Dermis microvascular lymphatic vessel endothelial cell (primary cell): ENCODE measurements around the gene ANO4. TPM values are rescaled to one million over a fixed set of nuclear protein-coding genes. Genes with fewer than 3 reads are reported as not detected.
A peak's percentile ranks its signal among the peaks of the same experiment; 100 is the strongest.

Source experiments
- DNase-seq, 2 donors: peaks; one replicate each; pipeline versions ENCODE4 v3.0.0 to v3.0.0-alpha.2; 2010; ENCODE audit warnings: low read depth in 2 of 2
- total RNA-seq: library from RNA; depleted of rRNA; stranded (reverse); fragments of >200 nt; gene quantifications from 2 replicates; pipeline ENCODE4 v1.2.1, GENCODE V29; 2014

ANO4 gene
- total RNA-seq, 1 donor from 2014 or later, result 1.7 TPM

- peak in 1 of 2 donors; percentile 12 for DNase-seq
These were observed 148.6 kb downstream of the ANO4 start for GRCh38 chr12:100942984-100943749.

GRCh38 chr12:100951756-100952155, 157.2 kb downstream of the ANO4 start:
- DNase-seq, result no peak

- DNase-seq, result no peak
These were observed 158.6 kb downstream of the ANO4 start for GRCh38 chr12:100953217-100953616.

GRCh38 chr12:100953677-100954076, 159.1 kb downstream of the ANO4 start:
- no peak for DNase-seq

- DNase-seq, result no peak
These were observed 159.5 kb downstream of the ANO4 start for GRCh38 chr12:100954118-100954517.

DNA sequence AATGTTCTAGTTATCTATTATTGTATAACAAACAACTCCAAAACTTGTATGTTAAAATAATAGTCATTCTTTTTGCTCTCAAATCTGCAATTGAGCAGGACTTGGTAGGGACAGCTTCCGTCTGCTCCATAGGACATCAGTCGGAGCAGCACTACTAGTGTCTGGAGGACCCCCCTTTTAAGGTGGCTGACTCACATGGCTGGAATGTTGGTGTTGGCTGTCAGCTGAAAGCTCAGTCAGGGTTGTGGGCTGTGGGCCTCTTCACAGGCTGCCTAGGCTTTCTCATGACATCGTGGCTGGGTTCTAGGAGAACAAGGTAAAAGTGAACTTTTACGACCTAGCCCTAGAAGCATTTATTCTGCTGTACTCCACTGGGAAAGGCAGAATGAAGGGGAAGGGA, 160.6 kb downstream of the ANO4 start:
- peak; percentile 14 to 72 for DNase-seq

DNA sequence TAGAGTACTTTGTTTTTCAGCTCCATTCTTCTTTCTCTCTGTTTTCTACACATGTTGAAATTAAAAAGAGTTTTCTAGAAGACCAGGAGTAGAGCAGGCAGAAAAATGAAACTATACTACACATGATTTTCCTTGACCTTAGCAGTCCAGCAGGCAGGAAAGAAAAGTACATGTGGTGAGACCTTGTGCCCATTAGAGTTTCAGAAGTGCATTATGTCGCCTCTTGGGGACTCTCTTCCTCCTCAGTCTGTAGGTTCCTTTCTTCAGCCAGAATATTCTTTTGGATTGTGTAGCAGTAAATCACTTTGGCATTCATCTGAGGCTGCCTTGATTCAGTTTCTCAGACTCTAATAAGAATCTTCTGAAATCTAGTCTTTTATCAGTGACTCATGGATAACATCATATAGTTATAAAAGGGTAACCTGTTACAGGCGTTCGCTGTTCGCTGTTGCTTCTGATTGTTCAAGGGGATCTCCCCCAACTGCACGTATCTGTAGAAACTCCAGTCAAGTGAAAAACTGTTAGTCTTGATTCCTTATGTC, 161.8 kb downstream of the ANO4 start:
- DNase-seq, result no peak

DNA sequence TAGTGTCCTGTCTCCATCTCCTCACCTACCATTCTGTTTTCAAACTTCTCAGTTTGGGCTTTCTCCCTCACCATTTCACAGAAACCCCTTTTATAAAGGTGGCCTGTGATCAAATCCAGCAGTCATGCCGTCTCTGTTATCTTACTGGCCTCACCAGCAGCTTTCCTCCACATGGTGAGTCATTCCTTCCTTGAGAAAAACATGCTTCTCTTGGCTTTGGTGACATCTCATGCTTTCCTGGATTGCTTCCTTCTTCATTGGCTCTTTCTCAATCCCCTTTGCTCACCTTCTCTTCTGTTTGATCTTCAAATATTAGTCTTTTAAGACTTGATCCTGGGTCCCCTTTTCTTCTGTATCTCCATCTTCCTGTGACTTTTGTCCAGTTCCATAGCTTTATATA, 164.9 kb downstream of the ANO4 start:
- peak in 1 of 2 donors; percentile 68 for DNase-seq

GRCh38 chr12:100962086-100962712, 167.6 kb downstream of the ANO4 start:
- no peak for DNase-seq

GRCh38 chr12:100963381-100963780, 168.8 kb downstream of the ANO4 start:
- no peak for DNase-seq

GRCh38 chr12:100964028-100964427, 169.5 kb downstream of the ANO4 start:
- DNase-seq, result no peak

- DNase-seq, result no peak
These were observed 172.6 kb downstream of the ANO4 start for GRCh38 chr12:100967189-100967588.

GRCh38 chr12:100970894-100971293, 176.3 kb downstream of the ANO4 start:
- no peak for DNase-seq

GRCh38 chr12:100972121-100972520, 177.5 kb downstream of the ANO4 start:
- no peak for DNase-seq

- DNase-seq, result no peak
These were observed 179.8 kb downstream of the ANO4 start for GRCh38 chr12:100974341-100974740.

DNA sequence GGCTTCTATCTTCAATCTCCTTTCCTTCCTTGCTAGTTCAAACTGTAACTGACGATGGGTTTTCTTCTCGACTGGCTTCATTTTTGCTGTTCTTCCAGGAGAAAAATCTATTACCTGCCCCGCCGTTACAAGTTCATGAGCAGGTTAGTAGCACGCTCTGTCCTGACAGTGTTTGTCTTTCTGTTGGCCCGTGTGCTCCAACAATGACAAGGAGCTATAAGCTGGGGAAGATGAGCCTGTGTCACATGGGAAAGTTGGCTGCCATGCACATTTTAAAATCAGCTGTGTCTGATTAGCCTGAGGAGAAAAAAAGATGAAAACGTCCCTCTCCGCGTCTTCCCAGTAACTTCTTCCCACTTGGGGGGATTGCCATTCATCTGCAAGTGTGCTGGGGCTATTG, 180.2 kb downstream of the ANO4 start:
- DNase-seq, result no peak

GRCh38 chr12:100976735-100977134, 182.2 kb downstream of the ANO4 start:
- DNase-seq, result no peak

DNA sequence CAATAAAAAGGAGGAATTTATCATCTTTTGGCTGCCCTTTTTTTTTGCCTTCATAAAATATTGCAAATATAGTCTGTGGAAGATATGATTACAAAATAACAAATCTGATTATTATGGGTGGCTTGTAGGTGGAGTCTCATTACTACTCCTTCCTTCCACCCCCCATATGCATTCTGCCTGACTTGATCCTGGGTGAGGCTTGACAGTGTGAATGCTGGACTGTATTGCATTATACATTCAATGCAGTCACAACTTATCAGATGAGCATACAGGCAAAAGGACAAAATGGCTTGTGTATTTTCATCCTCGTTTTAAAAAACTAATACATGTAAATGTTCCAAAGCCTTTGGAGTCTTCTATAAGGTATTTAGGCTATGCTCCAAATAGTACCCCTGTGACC, 186.3 kb downstream of the ANO4 start:
- DNase-seq, result no peak

DNA sequence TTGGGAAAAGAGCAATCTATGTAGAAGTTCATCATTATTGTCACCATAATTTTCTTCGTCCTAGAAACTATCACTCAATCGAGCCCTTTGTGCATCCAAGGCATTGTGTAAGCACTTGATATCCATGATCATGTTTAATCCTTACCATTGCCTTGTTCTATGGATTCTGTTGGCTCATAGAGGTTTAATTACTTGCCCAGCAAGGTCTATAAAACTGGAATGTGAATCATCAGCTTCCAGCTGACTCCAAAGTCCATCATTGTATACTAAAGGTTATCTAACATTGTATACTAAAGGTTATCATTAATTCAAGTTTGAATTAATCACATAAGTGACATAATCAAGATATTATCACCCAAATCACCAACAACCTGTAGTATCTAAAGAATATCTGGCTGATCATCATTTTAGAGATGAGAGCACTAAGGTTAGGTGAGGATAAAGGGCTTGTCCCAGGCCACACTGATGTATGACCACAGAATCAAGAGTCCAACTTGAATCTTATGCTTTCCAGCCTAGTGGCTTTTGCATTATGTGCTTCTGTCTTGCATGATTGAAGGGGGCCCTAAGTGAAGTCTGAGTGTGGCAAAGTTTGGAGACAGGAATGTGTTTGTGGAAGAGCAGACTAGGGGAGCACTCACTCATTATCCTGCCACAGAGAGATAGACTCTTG, 188.1 kb downstream of the ANO4 start:
- no peak for DNase-seq

DNA sequence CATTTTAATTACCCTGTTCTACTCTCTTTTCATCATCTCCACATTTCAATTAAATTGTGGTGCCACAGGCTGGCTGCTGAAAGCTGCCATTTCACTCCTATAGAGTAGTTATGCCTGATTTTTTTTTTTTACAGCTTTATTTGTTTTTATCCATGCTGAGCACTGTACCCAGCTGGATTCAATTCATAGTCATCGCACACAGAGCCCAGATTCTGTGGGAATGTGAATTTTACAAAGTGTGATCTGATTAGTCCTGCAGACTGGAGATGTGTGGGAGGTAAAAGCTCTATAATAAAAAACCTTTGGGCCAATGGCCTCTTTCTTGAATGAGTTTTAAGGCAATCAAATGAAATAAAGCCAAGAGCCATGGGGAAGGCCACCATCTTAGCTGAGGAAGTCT, 190.2 kb downstream of the ANO4 start:
- no peak for DNase-seq

GRCh38 chr12:100986595-100987547, 192.3 kb downstream of the ANO4 start:
- peak in 1 of 2 donors; percentile 23 for DNase-seq
